HG03064 (cell line): ENCODE measurements around the gene ETV6.

Source experiments
- ATAC-seq: cut with Tn5 transposase; IDR thresholded peaks from one replicate; pipeline ENCODE4 v1.9.1; 2021; ENCODE audit warnings: low read depth; ENCODE audit not compliant: unreplicated experiment

Gene ETV6

DNA sequence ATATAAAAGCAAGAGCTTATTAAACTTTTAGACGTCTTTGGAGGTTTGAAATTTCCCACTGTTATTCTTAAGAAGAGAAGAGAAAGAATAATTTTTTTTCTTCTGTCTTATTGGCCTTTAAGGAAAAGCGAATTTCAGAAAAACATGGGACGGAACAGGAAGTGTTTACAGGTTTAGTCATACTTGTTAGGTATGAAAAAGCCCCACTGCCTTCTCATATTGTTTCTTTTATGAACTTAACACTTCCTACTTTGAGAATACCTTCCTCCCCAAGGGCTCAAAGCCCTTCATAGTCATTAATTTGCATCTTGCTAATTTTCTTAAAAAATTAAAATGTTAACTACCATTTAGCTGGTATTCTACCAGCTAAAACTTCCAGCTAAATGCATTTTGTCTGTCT, 82.0 kb downstream of the ETV6 start:
- ATAC-seq: no peak

- no peak for ATAC-seq
Measured at GRCh38 chr12:11732023-11732422, 82.5 kb downstream of the ETV6 start.

DNA sequence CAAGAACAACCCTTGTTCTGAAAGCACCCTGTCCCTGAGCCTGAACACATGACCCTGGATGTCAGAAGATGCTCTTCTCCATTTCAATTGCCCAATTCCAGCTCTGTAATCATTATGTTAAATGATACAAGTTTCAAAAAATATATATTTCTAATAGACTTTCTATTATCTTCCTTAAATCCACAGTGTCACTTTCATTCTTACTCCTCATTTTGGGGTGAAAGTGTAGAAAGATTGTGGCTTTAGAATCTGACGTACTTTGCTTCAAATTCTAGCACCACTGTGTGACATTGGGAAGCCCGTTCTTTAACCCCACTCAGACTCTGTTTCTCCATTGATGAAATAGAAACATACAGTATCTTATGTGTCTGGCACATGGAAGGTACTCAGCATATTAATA, 83.2 kb downstream of the ETV6 start:
- no peak for ATAC-seq

DNA sequence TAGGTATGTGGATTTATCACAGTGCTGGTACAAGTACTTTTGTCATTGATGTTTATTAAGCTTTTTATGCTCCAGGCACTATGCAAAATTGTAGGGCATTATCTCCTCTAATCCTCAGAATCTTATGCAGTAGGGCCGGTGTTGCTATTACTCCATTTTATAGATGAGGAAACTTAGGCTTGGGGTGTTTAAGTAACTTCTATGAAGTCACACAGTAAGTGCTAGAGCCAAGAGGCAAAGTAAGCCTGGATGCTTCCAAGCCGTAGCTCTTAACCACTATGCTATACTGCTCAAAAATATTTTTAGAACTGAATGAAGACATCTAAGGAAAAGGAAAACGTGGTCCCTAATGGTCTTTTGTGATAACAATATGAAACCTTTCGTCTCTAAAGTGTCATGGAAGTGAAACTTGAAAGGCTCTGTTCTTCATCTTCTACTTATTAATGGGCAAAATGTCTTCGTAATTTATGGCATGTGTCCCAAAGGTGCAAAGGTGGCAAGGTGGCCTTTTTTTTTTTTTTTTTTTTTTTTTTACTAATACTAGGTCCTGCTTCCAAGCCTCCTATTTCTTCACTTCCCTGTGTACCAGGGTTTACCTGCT, 85.2 kb downstream of the ETV6 start:
- no peak for ATAC-seq

DNA sequence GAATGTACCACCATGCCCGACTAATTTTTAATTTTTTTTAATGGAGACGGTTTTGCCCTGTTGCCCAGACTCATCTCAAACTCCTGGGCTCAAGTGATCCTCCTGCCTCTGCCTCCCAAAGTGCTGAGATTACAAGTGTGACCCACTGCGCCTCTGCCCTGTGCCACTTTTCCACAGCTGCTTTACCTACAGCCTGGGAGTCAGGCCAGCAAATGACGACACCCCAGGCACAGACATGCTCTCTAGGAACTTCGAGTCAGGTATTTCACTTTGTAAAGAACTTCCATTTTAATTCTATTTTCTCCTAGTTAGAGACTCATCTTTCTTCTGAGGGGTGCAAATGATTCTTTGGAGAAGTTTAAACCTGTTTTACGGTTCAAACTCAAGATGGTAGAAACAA, 89.0 kb downstream of the ETV6 start:
- ATAC-seq: no peak

DNA sequence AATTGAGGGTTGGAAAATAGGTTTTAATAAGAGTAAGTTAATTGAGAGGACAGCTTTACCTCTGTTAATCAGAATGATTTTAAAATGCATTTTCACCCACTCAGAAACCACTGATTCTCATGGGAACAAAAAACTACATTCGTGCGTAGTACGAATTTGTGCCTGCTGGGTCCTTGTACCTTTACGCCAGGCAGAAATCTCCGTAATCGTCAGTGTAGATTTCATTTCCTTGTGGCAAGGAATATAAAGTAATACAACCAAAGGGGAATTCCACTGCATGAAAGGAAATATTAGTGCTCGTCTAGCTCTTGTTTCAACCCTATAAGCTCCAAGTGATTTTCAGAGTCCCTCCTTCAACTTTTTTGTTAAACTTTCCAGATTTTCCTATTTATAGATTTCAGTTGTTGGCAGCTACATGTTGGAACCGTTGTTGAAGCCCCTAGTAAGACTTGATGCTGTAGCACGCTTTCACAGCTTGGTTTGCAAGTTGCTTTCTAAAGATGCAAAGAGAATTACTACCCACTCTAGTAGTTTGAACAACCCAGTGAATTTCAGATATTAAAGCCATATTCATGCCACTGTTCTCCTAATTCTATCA, 90.6 kb downstream of the ETV6 start:
- no peak for ATAC-seq

DNA sequence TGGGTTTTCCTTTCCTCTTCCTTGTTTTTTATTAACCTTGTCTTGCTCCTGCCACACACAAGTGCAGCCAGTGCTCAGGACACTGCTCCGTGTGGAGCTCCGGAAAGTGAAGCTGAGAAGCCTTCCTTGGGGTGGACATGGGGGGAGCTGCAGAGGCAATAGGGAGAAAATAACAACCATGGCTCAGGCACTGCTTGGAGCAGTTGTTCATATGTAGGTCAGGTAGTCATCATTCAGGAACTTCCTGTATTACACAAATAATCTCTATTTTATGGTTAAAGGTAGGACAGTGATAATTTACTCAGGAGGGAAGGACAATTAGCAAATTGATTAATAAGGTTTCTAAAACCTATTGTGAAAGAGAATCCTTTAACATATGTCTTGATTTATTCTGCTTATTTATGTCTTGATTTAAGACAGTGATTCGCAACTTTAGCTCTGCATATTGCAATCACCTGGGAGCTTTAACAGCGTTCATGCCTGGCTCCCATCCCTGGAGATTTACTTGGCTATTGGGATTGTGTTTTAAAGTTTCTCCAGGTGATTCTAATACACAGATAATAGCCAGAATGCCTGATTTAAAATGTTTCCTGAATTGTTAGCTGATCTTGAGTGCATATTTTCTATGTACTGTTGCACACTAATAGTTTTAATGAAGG, 92.1 kb downstream of the ETV6 start:
- ATAC-seq: no peak

- no peak for ATAC-seq
Measured at GRCh38 chr12:11743423-11744409, 94.2 kb downstream of the ETV6 start.

DNA sequence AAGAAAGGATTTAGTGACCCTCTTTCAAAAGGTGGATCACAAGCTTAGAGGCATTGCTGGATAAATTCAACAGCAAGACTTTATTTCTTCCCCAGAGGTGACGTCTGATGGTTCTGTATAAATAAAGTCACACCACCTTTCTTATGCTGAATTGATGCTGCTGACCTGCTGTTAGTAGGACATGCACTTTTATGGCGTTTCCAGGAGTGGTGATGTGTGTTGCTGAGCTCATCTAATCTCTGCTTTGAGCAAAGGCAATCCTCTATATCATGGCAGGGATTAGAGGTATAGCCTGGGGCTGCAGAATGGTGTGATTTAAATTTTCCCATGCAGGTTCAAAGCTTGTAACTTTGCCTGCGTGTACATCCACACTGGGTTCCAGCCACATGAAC, 94.9 kb downstream of the ETV6 start:
- ATAC-seq: no peak

GRCh38 chr12:11745113-11745512, 95.6 kb downstream of the ETV6 start:
- ATAC-seq: no peak

GRCh38 chr12:11746024-11746771, 96.7 kb downstream of the ETV6 start:
- ATAC-seq: no peak

DNA sequence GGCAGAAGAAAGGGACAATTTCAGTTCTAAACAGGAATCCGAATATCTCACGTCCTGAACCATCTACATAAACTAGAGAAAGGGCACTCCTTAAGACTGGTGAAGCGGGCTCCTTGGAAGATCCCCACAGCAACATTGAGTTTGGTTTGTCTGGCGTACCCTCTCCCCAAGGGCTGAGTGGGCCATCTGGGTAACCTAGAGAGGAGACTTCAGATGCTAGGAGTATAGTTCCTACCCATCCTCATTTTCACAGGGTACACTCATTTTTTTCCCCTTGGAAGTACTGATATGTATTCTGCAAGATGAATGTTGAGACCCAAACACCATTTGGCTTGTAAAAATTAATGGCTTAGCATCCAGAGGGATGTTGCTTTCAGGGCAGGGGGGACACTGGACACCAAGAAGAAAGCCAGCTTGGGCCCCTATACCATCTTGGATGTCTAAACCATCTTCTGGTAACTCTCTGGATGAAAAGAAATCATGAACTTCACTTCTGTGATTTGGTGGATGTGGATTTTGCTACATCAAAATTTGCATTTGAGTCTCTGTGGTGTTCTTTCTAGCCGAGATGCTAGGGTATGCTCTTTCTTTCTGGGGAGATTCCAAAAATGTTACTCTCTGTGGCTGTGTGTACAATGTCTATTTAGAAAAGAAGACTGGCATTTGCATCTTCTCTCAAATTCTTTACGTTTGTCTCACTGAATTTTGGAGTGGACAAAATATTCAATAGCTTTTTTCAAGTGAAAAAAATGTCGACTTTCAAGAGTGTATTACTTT, 97.7 kb downstream of the ETV6 start:
- ATAC-seq: no peak

- ATAC-seq: no peak
Measured at GRCh38 chr12:11747969-11748368, 98.5 kb downstream of the ETV6 start.

- no peak for ATAC-seq
Measured at GRCh38 chr12:11748903-11749302, 99.4 kb downstream of the ETV6 start.

GRCh38 chr12:11749943-11750690, 100.6 kb downstream of the ETV6 start:
- ATAC-seq: peak; percentile 40

GRCh38 chr12:11752403-11753149, 103.1 kb downstream of the ETV6 start:
- ATAC-seq: no peak

DNA sequence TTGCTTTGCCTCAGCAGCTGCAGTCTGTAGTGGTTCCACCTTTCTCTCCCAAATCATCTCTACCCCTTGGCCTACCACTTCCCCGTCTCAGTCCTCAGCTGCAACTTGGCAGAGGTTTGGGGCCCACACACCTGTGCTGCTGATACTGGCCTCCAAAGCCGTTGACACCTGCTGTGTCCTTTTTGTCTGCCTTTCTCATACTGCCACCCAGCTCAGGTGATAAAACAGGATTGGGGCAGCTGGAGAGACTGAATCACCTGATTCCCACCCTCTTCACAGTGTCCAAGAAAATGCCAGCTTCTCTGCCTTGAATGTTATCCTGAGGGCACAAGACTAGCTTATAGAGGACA, 103.7 kb downstream of the ETV6 start:
- no peak for ATAC-seq

GRCh38 chr12:11753826-11754225, 104.4 kb downstream of the ETV6 start:
- ATAC-seq: no peak
